Measurements from ENCODE around the gene NOTUM.

NOTUM gene

DNA sequence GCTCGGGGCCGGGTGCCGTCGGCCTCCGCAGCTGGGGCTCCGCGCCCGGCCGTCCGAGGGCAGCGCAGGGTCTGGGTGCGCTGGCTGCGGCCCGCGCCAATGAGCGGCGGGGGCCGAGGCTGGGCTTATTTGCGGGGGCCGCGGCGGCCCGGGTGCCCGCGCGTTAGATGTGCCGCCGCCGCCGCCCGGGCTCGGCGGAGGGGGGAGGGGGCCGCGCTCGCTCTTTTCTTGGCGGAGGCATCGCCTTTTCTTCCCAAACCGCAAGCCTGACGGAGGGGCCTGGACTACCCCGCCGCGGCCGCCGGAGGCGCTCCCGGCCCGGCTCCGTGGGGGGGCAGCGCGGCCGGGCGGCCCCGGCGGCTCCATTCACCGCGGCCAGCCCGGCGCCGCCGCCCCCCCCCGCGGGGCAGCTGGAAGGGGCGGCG is at the start of gene NOTUM:
Gene NOTUM (minus strand): TSS at position 101 of the 425 bp plus-strand sequence. CDS start 278 bp downstream, outside the sequence.
- no peak for DNase-seq

DNA sequence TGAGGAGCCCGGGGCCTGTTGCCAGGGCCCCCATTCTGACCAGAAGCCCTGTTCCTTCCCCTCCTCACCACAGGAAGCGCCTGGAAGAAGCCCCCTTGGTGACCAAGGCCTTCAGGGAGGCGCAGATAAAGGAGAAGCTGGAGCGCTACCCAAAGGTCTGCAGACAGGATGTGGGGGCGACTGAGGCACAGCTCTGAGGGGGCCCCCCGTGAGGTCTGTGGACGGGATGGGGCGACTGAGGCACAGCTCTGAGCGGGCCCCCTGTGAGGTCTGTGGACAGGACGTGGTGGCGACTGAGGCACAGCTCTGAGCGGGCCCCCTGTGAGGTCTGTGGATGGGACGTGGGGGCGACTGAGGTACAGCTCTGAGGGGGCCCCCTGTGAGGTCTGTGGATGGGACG is 48.4 kb upstream of the NOTUM start:
- no peak for DNase-seq

DNA sequence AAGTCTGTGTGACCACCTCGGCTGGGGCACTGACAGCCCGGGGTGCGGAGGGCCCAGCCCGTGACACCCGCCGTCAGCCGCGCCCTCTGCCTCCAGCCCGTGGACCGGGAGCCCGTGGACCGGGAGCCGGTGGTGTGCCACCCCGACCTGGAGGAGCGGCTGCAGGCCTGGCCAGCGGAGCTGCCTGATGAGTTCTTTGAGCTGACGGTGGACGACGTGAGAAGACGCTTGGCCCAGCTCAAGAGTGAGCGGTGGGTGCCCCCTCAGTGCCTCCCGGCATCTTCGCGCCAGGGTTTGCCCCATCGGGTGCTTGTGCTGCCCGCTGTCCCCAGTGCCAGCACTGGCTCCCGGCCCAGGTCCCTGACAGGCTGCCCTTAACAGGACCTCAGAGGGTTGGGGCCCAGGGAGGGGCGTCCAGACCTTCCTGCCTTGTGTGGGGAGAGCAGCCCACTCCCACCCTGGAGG is 48.0 kb upstream of the NOTUM start:
- no peak for DNase-seq

DNA sequence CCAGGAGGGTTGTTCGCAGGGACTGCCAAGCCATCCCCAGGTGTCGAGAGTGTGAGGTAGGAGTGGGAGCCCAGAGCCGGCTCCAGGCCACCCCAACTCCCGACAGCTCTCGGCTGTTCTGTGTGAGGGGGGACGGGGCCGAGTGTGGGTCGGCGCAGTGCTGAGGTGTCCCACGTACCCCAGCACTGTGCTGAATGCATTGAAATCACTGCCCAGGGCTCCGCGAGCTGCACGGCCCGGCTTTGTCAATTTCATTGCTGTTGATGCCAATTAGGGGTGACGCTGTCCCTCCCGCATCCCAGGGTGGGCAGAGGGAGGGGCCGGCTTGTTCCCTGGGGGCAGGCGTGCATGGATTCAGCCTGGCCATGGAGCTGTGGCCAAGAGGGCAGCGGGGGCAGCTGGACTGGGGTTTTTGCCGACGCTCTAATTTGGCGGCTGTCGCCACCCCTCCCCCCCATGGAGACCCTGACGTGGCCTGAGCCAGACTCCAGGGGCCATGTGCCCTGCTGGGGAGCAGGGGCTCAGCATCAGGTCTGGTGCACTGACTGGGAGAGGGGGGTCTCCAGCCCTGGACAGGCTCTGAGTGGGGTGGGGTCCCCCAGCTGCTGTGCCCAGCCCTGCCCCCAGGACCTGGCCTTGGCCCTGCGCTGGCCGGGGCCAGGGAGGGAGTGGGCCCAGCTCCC is 47.4 kb upstream of the NOTUM start:
- DNase-seq: no peak

DNA sequence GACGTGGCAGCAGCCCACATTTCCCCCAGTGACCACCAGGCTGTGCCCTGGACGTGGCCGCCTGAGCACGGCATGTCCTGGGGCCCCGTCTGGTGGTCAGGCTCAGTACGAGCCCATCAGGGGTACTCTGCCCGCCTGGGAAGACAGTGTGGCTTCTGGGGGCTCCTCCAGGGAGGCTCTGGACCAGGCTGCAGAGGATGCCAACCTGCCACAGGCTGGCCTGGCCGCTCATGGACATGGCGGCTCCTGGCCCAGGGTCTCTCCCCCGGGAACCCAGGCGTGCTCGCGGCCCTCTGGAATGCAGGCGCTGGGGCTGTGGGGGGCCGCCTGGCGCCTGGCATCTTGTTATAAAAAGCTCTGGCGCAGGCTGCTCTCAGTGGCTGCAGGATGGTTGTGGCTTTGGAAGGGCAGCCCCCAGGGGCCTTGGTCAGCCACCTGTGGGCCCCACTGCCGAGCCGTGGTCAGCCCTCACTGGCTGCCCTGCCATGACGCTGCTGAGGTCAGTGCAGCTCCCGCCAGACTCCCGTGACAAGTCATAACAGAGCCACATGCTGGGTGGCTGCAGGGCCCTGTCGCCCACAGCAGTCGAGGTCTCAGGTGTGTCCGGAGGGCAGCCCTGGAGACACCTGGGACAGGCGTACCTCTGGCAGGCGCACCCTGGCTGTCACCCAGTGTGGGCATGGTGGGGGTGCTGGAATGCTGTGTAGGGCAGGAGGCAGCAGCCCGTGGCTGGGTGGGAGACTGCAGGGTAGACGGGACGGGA is 46.7 kb upstream of the NOTUM start:
- no peak for DNase-seq

DNA sequence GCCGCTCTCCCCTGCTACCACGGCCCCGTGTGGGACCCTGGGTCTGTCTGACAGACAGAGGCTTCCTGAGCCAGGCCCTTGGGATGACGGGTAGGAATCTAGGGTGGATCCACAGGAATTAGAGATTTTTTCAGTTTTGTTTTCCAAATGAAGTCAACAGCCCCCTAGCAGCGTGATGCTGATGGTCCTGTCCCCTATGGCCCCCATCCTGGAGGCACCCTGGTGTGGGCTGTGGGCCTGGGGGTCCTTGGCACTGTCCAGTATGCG is 46.2 kb upstream of the NOTUM start:
- no peak for DNase-seq

DNA sequence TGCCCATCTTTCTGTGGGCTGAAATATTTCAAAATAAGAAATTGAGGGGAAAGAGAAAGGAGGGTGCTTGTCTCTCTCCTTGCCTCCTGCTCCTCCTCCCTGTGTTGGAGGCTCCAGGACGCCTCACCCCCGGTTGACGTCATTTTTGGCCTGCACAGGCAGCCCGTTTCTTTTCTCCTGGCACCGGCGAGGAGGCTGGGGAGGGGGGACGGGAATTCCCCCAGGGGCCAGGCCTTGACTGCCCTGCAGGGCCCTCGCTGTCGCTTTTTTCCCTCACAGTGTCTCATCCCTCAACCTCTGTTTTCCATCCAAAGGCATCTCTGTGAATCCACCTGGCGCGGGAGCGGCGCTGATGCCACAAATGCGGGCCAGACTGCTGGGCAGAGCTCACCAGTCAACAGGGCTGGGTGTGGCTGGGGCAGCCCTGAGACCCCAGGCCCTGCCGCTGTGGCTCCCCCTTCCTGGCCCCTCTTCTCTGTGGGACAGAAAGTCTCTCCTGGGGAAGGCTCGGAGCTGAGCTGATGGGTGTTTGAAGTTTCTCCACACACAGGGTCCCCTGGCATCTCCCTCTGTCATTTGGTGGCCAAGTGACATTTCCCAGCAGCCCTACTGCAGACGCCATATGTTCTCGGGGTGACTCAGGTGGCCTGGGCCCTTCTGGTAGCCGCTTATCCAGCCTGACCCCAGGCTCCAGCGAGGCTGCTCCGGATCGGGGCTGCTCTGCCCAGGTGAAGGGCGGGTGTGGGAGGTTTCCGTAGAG is 45.7 kb upstream of the NOTUM start:
- no peak for DNase-seq

DNA sequence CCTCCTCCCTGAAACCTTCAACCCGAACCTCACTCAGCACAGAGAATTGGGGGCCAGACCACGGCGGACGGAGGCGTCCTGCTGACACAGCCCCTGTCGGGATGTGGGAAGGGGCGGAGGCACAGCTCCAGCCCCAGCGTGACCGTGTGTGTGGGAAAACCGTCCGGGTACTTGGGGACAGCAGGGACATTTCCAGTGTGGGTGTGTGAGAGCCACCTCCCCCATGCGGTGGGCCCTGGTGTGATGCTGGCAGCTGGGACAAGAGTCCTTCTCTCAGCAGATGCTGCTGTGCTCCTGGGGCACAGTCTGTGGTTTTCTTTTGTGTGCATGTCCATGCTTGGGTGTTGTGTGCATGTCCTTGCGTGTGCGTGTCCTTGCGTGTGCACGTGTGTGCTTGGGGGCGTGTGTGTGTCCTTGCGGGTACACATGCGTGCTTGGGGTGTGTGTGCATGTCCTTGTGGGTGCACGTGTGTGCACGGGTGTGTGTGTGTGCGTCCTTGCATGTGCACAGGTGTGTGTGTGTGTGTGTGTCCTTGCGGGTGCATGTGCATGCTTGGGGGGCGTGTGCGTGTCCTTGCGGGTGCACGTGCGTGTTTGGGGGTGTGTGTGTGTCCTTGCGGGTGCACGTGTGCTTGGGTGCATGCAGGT is 44.8 kb upstream of the NOTUM start:
- no peak for DNase-seq

DNA sequence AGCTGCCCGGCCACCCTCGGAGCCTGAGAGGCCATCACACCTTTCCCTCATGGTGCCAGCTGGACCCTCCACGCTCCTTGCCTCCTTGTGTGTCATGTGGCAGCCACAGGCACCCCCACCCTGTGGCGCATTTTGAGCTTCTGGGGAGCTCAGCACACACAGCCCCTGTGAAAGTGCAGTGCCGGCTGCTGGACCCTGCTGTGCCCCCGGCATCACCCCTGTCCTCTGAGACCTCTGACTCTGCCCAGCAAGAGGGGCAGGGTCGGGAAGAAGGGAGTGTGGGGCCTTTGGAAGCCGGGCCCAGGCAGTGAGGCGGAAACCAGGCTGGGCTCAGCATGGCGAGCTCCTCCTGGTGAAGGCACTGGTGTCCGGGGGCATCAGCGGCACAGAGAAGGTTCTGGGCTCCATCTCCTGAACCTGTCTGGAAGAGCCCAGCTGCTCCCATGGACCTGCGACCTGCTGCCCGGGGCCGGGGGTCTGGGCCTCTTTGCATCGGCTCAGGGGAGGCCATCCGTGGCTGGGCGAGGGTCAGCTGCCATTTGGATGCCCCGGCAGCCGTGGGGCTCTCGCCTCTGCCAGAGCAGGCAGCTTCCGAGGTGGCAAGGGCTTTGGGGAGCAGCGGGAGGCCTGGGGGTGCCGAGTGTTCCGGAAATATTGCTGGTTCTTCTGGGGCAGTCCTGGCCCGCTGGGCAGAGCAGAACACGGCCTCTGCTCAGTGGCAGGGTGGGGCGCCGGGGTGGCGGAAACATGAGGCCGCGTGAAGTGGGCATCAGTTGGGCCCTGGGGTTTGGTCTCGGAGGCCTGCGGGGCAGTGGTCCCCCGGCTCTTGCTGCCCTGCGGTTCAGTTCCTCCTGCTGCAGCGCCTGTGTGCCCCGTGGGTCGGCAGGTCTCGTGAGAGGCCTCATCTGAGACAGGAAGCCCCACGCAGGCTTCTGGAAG is 43.8 kb upstream of the NOTUM start:
- no peak for DNase-seq

DNA sequence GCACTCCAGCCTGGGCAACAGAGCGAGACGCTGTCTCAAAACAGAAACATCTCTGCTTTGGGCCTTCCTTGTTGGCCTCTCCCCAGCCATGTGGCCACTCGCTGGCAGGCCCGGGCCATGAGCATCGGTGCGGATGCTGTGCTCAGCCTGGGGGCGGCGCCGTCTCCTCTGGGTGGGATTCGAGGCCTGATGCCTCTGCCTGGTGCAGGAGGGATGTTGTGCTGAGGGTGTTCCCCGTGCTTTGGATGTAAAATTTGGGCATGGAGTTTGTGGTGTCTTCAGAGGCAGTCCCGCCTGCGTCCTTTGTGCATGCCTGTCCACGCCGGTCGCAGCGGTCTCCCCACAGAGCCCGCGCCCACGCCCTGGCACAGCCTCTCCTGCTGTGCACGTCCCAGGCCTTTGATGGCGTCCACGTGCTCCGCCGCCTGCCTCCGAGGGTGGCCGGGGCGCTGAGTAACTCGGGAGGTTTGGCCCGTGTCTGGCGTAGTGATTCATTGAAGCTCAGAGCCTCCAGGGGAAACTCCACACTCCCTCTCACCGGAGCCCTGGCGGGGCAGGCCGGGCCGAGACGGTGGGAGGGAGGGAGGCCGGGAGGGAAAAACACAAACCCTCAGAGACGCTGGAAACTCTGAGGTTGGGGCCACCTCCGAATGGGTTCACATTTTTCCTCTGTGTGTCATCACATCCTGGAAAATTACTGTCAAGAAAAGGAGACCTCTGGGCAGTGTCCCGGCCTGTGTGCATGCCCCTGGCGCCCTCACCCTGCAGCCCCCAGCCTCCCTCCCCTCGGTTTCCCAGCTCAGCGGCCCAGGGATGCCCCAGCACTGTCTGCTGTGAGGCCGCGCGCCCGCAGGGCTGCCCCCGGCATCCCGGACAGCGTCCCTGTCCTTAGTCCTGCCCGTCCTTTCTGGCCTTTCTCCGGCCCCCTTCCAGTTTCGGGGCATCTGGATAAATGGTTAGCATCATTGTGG is 42.7 kb upstream of the NOTUM start:
- no peak for DNase-seq

DNA sequence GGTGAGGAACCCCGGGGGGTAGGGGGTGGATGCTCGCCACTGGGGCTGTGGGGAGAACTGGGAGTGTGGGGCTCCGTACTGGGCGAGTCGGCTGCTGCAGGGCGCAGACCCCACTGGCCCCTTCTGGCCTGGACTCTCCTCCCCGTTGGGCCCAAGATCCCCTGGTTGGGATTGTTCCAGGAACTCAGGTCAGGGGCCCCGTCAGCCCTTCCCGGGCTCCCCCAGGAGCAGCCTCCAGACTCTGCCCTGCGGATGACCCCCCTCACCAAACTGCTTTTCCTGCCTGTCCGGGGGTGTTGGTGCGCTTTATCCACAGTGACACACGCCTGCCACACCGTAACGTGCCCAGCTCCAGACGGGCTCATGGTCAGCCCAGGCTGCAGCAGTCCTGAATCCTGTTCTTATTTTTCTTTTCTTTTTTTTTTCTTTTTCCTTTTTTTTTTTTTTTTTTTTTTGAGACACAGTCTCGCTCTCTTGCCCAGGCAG is 40.6 kb upstream of the NOTUM start:
- no peak for DNase-seq

DNA sequence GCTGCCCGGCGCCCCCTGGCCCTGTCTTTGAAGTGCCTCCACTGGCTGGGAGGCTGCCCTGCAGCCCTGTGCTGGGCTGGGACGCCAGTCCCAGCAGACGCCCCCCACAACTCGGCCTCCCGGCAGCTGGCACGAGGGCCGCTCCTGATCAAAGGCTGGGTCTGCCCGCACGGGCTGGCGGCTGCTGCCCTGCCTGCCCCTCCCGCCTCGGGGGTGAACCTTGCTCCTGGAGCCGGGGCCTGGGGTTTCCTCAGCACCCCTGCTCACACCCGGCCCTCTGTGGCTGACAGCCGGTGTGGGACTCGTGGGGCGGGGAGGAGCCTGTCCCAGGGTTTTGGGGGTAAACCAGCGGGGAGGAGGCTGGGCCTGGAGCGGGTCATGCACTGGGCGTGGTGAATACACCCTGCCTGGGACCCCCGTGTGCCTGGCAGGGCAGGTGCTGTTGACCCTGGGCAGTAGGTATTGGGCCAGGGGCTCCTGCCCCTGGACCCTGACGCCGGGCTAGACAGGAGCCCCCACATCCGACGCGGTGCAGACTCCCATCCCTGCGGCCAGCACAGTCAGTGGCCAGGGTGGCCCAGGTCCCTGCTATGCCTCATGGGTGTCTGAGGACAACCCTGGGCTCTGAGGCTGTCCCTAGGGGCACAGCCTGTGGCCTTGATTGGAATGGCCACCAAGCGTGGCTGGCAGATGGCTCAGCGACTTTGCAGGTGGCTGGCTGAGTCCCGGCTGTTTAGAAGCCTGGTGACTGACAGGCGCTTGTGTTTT is 40.0 kb upstream of the NOTUM start:
- no peak for DNase-seq

DNA sequence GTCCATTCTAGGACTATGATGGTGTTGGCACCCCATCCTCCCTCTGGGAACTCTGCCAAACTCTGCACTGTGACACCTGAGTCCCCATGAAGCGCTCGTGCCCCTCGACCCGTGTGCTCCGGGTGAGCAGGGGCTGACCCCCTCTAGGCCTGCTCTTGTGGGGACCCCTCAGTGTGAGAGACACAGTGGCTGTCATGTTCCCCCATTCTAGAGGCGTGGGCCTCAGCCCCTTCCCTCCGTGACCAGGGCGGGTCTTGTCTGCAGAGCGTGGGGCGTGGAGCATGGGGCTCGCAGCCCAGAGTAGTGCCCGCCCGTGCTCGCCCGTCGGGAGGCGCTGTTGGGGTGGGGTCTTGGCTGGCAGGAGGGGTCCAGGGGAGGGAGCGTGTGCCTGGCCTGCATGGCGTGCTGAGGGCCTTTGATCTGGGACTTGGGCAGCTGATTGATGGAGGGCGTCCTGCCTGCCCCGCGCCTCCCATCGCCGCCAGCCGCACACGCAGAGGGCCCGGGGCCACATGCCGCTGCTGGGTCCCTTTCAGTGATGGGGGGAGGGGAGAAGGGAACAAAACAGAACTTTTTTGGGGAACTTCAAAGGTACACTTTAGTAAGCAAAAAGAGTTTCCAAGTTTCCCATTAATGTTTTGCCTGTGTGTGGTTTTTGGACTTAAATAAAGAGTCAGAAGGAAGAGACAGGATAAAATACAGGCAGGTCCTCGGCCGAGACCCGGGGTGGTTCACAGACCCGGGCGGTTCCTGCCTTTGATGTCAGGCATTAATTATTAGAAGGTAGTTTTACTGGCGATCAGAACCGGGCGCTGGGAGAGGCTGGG is 39.2 kb upstream of the NOTUM start:
- no peak for DNase-seq

DNA sequence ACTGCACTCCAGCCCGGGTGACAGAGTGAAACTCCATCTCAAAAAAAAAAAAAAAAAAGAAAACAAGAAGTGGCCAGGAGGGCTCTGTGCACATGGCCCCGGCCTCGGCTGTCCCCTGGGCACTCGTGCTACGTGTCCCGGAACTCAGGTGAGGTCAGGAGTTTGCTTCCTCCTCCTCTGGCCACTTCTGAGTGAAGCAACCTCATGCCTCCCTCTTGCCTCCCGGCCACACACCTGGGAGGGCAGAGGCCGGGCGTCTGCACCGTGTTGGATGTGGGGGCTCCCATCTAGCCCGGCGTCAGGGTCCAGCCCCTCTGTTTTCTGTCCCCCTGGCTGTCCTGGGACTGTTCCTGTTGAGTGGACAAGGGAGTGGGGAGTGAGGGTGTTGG is 38.6 kb upstream of the NOTUM start:
- no peak for DNase-seq

DNA sequence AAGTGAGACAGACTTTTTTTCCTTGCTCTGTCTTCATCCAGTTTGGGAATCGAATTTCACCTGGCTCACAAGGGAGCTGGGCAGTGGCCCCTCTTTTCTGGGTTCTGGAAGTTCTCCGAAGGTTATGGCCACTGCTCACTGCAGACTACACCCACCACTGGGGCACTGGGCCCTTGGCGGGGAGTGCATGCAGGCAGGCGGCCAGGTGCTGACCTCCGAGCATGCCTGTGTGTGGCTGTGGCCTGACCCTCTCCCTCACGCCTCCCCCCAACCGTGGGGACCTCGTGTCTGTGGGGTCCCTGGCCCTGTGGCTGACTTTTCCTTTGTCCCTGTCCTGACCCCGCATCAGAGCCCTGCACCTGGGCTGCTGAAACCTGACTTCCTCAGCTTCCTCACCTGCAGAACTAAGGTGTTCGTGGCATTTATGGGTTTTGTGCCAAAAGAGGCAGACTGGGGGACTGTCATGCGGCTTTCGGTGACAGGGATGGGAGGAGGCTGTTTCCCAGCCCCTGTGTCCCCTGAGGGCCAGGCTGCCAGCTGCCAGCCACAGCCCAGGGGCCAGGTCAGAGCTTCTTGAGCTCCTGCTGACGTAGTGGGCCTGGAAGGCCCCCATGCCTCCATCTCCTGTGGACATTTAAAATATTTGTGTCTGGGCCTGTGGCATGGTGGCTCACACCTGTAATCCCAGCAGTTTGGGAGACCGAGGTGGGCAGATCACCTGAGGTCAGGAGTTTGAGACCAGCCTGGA is 37.9 kb upstream of the NOTUM start:
- no peak for DNase-seq

DNA sequence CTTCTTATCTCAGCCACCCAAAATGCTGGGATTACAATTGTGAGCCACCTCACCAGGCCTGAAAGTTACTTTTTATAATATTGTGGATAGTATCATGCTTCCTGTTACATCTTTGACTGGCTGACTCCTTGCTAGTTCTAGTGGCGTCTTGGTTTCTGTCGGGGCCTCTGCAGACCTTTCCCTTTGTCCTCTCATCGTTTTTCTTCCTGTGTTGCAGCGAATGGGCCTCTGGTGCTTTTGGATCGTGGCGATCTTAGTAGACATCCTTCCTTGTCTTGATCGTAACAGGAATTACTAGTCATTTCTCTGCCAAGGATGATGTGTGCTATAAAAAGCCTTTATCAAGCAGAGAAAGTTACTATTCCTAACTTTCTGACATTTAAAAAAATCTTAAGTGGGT is 37.2 kb upstream of the NOTUM start:
- DNase-seq: no peak

DNA sequence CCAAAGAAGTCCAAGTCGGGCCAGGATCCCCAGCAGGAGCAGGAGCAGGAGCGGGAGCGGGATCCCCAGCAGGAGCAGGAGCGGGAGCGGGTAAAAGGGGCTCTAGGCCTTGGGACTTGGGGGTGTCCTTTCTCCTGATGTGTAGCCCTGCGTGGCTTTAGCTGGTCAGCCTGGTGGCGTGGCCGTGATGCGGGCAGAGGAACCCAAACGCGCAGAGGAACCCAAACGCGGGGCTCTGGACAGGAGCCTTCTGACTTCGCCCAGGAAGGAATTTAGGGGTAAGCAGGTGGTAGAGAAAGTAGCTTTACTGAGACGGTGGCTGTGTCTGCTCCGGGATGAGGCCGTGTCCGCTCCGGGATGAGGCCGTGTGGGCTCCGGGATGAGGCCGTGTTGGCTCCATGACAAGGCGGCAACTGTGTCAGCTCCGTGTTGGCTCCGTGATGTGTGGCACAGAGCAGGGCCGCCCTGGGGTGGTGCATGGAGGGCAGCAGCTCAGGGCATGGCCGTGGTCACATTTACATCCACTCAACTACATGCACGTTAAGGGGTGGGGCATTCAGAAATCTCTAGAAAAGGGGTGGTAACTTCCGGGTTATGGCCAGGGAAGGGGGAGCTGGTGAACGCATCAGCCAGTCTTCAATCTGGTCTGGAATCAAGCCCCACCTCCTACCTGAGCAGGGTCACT is 35.9 kb upstream of the NOTUM start:
- DNase-seq: no peak

DNA sequence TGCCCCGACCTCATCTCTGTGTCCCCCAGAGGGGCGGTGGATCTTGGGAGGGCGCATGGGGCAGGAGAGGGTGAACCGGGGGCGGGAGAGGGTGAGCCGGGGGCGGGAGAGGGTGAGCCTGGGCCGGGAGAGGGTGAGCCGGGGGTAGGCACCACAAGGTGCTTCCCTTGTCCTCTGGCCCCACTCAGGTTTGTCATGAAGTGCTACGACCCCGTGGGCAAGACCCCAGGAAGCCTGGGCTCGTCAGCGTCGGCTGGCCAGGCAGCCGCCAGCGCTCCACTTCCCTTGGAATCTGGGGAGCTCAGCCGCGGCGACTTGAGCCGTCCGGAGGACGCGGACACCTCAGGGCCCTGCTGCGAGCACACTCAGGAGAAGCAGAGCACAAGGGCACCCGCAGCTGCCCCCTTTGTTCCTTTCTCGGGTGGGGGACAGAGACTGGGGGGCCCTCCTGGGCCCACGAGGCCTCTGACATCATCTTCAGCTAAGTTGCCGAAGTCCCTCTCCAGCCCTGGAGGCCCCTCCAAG is 35.3 kb upstream of the NOTUM start:
- no peak for DNase-seq

Measured in cortex of kidney (tissue), 1 donor.